ENCODE data around the gene LONRF2.

LONRF2 gene

DNA sequence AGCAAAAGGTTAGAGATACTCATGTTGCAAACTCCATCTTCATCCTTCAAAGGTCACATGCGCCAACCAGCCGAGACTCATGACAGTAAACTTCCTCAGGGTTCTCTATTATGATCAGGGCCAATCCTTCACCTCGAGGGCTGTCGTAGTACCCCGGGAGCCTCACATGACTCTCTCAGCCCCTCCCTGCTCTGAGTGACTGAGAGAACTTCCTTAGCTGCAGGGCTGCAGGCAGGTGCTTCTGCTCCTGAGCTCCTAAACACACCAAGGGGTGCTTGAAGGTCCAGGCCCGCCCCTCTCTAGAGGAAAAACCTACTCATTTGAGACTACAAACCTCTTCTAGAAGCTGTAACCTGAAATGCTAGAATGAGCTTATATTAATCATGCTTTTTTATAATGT, 48.2 kb downstream of the LONRF2 start:
- no peak for DNase-seq

DNA sequence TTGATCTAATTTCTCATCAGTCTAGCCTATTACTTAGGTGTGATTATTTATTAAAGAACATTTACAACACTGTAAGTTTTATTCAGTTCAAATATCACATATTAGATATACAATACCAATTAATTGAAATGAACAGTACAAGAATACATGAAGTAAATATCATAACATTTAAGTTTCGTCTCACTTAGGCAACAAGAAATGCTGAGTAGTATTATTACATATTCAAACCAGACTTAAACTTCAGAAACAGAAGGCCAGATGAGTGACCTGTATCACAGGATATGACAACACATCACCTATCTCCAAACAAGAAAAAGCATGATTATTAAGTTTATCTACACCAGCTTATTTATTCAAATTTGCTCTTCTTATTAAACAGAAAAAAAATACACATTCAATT, 48.9 kb downstream of the LONRF2 start:
- no peak for DNase-seq

DNA sequence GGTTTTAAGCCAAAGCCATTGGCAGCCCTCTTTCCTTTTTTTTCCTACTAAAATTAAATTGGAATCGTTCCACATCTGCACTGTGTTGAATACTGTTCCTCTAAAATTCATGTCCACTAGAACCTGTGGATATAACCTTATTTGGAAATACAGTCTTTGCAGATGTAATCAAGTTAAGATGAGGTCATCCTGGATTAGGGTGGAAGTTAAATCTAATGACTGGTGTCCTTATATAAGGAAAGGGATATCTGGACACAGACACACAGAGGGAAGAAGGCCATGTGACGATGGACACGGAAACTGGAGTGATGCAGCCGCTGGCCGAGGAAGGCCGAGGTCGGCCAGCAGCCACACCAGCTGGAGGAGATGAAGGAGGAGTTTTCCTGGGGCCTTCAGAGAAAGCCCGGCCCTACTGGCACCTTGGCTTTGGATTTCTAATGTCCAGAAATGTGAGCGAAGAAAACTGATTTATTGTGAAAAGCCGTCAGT, 49.4 kb downstream of the LONRF2 start:
- no peak for DNase-seq

DNA sequence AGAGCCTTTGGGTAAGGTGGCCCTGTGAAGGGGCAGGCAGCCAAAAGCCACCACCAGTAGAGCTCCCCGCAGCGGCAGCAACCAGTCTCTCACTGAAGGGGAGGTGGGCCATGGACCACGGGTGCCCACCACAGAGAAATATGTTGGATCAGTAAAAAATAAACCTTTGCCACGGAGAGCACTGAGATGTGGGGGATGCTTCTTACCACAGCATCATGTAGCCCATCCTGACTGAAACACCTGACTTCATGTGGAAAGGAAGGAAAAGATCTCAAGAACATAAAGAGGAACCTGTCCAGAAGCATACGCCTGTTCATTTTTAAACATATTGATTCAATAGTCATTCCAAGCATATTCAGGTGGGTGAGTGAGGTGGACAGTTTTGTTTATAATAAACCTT, 51.1 kb downstream of the LONRF2 start:
- DNase-seq: no peak

DNA sequence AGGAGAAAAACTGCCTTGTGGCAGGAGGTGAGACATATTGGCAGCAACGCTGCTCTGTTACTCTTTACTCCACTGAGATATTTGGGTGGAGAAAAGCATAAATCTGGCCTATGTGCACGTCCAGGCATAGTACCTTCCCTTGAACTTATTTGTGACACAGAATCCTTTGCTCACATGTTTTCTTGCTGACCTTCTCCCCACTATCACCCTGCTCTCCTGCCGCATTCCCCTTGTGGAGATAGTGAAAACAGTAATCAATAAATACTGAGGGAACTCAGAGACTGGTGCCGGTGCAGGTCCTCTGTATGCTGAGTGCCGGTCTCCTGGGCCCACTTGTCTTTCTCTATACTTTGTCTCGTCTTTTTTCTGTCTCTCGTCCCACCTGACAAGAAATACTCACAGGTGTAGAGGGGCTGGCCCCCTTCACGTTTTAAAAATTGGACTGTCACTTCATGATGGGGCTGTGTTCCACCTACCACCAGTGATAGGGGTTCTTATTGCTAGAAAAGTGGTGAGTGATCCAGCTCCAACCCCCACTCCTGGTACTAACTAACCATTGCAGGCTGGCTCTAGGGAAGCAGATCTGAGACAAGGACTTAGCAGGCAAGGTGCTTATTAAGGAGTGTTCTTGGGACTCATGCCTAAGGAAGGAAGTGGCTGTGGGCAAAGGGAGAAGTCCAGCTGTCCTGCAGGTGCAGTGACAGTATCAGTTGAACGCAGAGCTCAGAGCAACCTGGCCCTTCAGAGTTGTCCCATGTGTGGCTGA, 51.7 kb downstream of the LONRF2 start:
- no peak for DNase-seq

DNA sequence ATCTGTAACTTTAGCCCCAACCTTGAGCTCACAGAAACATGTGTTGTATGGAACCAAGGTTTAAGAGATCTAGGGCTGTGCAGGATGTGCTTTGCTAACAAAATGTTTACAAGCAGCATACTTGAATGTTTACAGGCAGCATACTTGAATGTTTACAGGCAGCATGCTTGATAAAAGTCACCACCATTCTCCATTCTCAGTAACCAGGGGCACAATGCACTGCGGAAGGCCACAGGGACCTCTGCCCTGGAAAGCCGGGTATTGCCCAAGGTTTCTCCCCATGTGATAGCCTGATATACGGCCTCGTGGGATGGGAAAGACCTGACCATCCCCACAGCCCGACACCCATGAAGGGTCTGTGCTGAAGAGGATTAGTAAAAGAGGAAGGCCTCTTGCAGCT, 52.4 kb downstream of the LONRF2 start:
- no peak for DNase-seq

DNA sequence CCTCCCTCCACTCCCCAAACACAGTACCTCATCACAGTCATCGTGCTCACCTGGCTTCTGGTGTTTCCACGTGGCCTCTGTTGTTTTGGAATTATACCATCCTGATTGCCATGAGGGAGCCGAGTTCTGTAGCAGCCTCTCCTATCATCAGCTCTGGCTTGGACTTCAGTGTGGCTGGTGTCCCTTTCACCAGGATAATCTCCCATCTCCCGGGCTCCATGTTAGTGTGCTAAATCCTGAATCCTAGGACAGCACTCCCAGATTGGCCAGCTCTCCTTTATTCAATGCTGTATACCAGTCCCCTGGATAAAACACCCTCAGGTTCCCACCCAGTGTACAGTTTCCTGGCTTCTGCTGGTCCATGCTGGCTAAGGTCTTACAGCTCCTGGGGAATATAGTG, 53.3 kb downstream of the LONRF2 start:
- no peak for DNase-seq

DNA sequence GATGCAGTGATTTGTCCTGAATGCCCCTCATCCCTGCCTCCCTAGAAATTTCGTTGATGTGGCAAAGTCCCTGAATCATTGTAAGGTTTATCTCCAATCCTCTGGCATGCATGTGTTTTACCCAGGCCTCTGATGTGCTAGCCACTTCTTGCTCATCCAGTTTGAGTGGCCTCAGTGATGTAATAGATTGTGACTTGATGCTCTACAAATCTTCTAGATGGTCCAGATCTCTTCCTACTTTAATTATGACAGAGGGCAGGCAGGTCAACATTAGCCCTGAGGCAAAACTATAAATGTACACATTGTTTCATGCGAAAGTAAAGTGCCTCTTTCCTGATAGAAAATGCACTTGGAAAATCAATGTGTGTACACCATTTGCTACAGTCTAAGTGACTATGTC, 54.5 kb downstream of the LONRF2 start:
- DNase-seq: no peak

DNA sequence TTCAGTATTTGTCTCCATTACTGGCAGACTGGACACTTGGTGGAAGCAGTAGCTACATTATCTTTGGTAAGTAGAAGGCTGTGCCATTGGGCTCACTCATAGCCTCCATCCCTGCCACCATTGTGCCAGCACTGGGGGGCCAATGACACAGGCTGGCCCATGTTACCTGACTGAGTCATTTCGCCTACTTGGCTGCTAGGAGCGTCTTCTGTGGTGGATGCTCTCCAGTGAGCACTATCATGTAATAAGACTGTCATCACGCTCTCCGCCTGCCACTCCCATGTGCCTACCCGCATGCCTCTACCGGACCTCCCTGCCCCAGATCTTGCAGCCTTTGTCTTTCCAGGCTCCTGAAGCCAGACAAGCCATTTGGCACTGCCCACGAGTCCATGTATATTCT, 56.2 kb downstream of the LONRF2 start:
- DNase-seq: no peak

DNA sequence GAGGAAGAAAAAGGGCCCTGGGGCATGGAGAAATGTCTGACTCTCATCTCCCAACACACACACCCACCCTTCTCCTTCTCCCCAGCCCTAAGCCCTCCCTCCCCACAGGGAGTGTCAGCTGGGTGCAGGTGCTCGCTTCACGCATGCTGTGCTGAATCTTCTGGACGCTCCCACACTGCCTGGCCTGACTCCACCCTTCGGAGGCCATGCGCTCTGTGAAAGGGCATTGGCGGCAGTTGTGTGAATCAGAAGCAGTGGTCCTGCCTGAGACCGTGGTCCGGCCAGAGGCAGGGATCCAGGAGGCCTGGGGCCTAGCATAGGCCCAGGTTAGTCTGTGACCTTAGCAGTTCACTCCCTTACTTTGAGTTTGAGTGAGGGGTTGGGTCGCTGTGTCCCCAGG, 57.1 kb downstream of the LONRF2 start:
- DNase-seq: no peak

DNA sequence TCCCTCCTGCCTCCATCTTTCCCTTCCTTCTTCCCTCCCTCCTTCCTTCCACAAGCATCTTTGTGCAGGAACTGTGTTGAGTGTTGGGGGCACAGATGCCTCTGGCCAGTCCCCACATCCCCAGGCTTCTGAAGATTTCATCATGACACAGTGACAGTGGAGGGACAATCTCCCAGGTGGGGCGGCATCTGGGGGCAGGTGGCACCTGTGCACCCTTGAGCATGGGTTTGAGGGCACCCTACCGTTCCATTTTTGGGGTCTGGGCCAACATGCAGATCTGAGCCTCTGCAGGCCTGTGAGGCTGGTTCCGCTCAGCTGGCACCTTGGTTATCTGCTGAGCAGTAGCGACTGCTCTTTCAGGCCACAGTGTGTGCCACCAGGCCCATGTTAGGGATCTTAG, 57.6 kb downstream of the LONRF2 start:
- no peak for DNase-seq

DNA sequence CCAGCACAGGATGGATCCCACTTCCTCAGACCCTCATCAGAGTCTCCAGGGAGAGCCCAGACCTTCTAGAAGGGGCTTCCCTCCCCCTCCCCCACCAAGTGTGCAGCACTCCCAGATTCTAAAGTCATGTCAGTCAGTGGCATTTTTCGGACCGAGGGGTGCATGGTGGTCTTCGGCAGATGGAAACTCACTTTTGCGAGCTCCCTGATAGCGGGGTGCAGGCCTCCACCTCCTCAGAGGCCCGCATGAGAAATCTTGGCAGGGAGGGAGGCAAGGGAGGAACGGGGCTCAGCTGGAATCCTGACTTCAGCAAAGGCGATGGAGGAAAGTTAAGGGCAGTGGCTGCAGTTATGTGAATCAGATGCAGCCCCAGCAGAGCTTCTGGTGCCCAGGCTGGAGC, 58.2 kb downstream of the LONRF2 start:
- no peak for DNase-seq

DNA sequence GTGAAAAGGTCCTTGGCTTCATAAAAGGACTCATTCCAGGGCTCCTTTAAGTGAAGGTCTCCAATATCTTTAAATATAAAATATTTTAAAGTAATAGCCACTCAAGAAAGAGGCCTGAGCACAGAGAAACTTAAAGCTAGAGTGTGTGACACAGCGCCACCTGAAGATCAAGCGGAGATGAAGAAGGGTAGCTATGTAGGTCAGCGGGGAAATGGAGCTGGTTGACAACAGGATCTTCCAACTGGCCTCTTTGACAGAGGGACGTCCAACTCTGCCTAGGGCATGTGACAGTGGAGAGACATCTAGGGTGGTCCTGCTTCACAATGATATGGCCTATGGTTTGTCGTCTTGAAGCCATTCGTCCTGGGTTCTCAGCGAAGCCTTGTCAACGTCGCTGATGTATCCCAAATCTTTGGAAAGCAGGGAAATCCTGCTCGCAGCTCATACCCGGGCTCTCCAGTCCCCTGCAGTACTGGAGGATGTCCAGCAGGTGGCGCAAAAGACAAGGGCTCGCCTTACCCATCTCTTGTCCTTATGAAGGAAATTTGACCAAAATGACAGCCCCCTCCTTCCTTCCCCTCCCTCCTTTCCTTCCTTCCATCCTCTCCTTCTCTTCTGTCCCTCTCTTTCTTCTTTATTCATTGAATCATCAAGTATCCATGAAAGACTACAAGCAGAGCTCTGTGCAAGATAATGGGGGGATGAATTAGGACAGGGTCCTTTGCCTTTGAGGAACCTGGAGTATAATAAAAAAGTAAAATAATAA, 59.6 kb downstream of the LONRF2 start:
- peak; percentile 47 for DNase-seq

DNA sequence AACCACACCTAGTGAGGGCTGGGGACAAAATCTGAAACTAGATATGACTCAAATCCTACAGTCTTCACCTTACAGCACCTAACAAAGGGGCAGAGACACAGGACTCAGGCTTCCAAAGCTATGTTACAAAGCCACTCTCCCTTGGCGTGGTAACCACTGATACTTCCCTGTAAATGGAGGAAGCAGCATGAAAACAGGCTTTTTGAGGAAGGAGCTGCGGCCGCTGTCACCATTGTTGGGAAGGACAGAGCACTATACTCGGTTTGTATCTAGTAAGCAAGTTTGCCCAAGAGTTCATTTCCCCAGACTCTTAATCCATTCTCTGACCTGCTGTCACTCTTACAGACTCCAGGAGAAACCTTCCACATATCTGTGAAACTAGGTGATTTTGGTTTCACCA, 60.3 kb downstream of the LONRF2 start:
- no peak for DNase-seq

DNA sequence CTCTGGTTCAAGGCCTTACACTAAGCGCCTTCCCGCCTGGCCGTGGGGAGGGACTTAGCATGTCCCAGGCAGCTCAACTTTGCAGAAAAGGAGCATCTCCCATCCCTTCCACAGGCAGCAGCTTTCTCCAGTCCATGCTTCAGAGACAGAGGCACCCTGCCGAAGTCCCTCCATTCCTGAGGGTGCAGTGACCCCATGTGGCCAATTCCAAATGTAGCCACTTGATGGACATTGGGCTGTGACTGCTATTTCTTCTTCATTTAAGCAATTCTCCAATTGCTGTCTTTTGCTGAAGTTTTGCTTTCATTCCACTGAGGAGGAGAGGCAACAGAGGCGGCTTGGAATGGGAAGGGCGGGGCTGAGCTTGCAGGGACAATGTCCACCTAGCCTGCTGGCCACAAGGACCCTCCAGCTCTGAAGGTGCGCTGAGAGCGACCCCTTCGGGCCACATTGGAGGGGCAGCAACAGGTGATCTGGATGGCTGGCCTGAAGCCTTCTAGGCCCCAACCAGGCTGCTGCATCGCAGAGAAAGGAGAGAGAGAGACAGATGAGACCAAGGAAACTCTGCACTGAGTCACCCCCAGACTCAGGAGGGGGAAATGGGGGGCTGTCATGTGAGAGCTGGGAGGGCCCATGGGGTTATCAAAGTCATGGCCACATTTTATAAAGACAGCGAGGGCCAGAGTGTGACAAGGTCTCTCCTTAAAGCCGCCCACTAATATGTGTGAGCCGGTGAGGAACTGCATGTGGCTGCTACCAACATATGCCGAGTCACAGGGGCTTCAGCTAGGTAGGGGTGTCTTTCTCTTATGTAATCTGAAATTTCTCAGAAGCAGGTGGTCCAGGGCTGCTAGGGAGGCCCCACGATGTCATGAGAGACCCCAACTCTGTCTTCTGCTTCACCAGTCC, 61.3 kb downstream of the LONRF2 start:
- no peak for DNase-seq

DNA sequence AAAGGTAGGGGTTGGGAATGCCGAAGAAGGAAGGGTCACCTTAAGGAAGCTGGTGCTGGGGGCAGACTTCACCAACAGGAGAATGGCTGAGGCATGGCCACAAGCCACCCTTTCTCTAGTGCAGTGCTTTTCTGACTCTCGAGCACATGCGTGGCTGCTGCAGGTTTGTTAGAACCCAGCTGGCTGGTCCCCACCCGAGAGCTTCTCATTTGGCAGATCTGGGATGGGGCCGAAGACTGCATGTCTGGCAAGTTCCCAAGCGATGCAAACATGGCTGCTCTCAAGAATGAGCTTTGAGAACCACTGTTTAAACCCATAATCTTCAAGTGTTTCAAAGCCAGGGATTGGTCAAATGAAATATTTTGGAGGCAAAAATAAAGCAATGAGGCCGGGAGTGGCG, 63.2 kb downstream of the LONRF2 start:
- no peak for DNase-seq

DNA sequence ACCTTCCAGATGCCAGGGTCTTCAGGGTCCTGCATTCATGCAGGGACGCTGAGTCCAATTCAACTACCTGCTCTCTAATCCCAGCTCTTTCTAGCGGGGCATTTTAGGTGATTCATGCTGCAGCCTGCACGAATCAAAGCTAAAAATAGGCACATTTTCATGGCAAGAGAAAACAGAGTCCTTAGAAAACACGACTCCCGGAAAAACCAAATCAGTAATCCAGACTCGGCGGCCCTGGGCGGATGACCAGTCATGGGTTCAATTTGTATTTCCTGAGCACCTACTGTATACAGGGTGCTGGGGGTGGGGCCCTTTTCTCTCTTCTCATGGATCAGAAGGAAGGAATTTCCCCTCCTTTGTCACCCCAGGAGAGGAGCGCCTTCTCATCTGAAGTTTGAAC, 64.4 kb downstream of the LONRF2 start:
- no peak for DNase-seq

DNA sequence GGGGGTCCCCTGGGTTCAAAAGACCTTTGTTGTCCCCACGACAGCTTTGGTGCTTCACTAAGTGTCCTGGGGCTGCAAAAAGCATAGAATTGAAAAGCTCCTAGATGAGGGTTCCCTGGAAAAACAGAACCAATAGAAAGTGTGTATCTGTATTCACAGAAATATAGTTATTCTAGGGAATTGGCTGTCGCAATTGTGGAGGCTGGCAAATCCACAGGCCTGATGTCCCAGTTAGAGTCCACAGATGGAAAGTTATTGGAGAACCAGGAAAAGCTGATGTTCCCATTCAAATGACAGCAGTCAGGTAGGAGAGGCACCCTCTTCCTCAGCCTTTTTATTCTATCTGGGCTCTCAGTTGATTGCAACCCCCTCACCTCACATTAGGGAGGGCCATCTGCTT, 65.5 kb downstream of the LONRF2 start:
- DNase-seq: no peak

DNA sequence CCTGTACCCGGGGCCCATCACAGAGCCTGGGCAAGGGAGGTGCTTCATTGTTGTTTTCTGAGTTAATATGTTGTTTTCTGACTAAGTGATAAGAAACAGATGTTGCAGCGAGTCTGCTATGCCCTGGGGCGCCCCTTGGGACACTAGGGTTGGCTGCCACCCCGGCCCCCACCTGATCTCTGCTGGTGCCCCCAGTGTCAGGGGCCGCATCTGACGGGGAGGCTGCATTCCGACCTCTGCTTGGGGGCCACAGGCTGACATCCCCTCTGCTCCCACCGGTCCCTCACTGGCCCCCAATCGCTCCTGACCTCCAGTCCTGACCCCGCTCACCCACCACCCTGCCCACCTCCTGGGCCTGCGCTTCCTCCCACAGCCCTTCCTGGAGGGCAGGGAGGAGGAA, 65.9 kb downstream of the LONRF2 start:
- DNase-seq: no peak

DNA sequence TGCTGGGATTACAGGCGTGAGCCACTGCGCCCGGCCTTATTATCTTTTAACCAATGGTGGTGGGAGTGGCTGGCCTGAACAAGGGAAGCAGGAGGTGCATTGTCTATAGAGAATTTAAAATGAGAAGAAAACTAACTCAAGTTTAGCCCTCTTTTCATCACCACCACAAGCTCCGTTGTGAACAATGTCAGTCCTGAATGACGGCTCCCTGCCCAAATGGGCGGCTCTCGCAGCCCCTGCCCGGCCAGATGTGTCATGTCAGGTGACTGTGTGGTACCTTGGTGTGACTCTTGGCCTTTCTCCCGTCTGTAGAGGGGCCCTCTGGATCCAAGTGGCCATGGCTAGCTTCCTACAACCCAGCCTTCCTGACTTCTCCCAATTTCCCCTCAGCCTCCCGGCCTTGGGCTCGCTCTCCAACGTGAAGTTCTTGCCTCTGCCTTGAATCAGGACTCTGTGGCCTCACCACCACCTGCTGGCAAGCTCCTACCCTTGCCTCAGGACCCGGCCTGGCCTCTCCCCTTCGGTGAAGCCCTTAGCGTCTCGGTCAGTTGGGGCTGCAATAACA, 67.6 kb downstream of the LONRF2 start:
- no peak for DNase-seq

DNA sequence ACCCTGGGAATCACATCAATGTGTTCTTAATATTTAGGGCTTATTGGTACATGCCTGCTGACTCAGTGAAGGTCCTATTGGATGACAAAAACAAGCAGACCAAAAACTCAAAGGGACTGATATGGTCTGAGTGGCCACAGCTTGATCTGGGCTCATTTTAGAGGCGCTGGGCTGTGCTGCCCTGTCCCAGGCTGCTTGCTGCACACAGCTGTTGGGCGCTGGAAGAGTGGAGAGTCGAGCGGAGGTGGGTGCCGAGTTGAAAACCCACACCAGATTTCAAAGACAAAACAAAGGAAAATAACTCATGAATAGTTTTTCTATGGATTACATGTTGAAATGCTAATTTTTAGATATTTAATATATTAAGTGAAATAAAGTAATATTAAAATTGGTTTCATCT, 68.5 kb downstream of the LONRF2 start:
- no peak for DNase-seq

DNA sequence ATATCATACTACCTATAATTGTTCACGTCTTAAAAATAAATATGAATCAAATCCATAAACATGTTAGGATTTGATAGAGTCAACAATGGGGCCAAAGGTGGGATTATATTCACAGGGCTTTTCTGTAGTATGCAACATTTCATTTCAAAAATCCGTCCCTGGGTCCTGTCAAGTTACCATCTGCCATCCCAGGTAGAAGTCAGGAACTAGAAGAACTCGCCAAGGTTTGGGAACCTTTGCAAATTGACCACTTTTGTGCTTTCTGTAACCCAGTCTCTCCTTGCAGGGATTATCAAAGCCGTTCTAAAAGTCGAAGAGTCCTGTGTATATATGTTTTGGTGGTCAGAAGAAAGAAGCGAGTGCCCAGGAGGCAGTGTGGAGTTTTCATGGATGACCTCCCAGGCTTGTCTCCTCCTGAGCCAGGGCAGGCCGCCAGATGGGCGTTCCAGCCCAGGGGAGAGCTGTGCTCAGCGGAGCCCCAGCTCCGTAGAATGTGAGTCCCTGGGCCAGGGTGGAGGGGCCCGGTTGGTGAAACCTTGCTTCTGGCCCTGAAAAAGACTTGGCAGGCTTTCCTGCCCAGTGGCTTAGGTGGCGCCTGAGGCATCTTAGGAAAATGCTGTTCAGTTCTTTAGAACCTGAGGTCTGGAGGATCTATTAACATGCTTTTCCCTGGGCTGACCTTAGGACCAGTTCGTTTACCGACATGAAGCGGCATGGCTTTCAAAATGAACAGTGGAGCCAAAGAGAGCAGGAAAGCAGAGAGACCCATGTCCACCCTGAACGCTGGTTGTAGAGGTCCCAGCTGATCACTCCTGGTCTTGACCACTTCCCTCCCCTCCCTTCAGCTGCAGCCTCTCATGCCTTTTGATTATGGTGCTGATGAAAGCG, 69.2 kb downstream of the LONRF2 start:
- DNase-seq: no peak

All from T-helper 9 cell (primary cell).